Measurements from ENCODE around the gene ADTRP. TPM values are rescaled to one million over a fixed set of nuclear protein-coding genes. Genes with fewer than 3 reads are reported as not detected.

Gene ADTRP
- total and polyA plus RNA-seq, 2 of the 13 experiments (the other 11 are each of a cell fraction or from before 2014, with no cell fraction given): not detected

DNA sequence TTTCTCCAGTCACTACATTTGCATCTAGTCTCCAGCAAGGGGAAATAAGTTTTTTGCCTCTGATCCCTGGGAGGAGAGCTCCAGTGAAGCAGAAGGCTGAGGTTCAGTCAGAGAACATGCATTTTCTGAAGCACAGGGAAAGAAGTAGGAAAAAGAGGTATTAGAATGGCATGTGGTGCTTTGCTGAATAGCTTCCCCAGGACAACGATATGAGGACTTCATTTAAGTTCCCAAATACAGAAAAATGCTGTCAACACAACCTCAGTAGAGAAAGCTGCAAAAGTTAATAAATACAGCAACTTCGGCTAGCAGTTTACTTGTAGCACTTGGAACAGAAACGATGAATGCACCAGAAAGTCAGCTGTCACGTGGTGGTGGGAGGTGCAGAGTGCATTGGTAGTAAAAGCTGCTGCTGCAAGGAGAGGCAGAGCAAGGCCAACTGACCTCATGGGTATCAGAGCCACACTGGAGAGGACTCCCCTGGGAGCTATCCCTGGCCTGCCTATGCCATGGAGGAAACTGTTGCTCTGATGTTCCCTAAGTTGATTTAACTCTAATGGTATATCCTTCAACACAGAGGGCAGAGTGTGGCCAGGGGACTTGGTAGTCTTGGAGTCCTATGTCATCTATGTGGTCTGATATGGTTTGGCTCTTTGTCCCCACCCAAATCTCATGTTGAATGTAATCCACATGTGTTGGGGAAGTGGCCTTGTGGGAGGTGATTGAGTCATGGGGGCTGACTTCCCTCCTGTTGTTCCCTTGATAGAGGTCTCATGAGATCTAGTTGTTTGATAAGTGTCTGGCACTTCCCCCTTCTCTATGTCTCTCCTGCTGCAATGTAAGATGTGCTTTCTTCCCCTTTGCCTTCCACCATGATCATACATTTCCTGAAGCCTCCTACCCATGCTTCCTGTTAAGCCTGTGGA is 85.9 kb downstream of the ADTRP start:
- H3K27ac ChIP-seq (ENCODE audit: extremely low read length, insufficient read depth, low read length): no peak overlapping the region
- no peaks in the 10 kb centered on the region for H4K20me1 ChIP-seq (ENCODE audit: insufficient read depth, low read length)
- H3K4me2 ChIP-seq (ENCODE audit: low read depth, low read length): no peak overlapping the region; the same call in 1 of the 2 replicates
- no peak overlapping the region for H2AFZ ChIP-seq (ENCODE audit: low read length)
- in situ Hi-C loops (cut with HindIII; ENCODE audit: extremely low pct_ligation_motif_present, low pct_unique_long_range_greater_than_20kb): no loop called here
- H3K9ac ChIP-seq (ENCODE audit: insufficient read depth, low read depth, low read length): no peak overlapping the region
- 9% methylated on average over 4 of the region's 4 CpGs for WGBS (ENCODE audit: low lambda C conversion rate)
- no TSS peak for BruUV-seq (replicated peaks)
- ChIA-PET CTCF (ENCODE audit: low intra/inter-chr PET ratio, low total read pairs) (no interaction called here), POLR2A (no interaction called here)
- no peaks in the 10 kb centered on the region for H3K27me3 ChIP-seq (ENCODE audit: control insufficient read depth in 1 of 2, insufficient read depth in 2 of 2, low read length in 2 of 2)
- H3K4me1 ChIP-seq (ENCODE audit: insufficient read depth, low read length): no peaks in the 10 kb centered on the region
- no peak overlapping the region for H3K4me3 ChIP-seq (replicated peaks in 1 of 3; ENCODE audit: insufficient read depth in 1 of 3, low read depth in 2 of 3, low read length in 3 of 3)
- ATAC-seq (no peak), DNase-seq (ENCODE audit: low spot score) (no peak), FAIRE-seq (no peak)
- no peaks in the 10 kb centered on the region for H3K36me3 ChIP-seq (replicated peaks in 1 of 2; ENCODE audit: control insufficient read depth in 1 of 2, insufficient read depth in 2 of 2, low read length in 2 of 2)
- intact Hi-C loops (cut with micrococcal nuclease; ENCODE audit: unreplicated experiment): no loop called here
- no peaks in the 10 kb centered on the region for H3K9me3 ChIP-seq (ENCODE audit: low read length)
- H3K79me2 ChIP-seq (ENCODE audit: insufficient read depth, low read length): no peaks in the 10 kb centered on the region
- TF ChIP-seq BHLHE40 (IDR thresholded peaks at IDR 0.05; ENCODE audit: low read length) (no peak), RARG (CRISPR knock-in tag; IDR thresholded peaks at IDR 0.05; ENCODE audit: low read depth) (no peak), ZNF468 (CRISPR knock-in tag; IDR thresholded peaks at IDR 0.05) (no peak), DPF2 (CRISPR knock-in tag; IDR thresholded peaks at IDR 0.05; ENCODE audit: borderline replicate concordance, low read depth) (no peak), SMC3 (IDR thresholded peaks at IDR 0.05; ENCODE audit: low read length) (no peak), ARNT (IDR thresholded peaks at IDR 0.05) (no peak), FLYWCH1 (CRISPR knock-in tag; IDR thresholded peaks at IDR 0.05) (0 out of 2 replicates have a peak, but pooled peaks have one; percentile 46), ZNF547 (CRISPR knock-in tag; IDR thresholded peaks at IDR 0.05) (no peak), PRDM4 (CRISPR knock-in tag; IDR thresholded peaks at IDR 0.05; ENCODE audit: borderline replicate concordance) (no peak)
- TF ChIP-seq, protein P1, sequence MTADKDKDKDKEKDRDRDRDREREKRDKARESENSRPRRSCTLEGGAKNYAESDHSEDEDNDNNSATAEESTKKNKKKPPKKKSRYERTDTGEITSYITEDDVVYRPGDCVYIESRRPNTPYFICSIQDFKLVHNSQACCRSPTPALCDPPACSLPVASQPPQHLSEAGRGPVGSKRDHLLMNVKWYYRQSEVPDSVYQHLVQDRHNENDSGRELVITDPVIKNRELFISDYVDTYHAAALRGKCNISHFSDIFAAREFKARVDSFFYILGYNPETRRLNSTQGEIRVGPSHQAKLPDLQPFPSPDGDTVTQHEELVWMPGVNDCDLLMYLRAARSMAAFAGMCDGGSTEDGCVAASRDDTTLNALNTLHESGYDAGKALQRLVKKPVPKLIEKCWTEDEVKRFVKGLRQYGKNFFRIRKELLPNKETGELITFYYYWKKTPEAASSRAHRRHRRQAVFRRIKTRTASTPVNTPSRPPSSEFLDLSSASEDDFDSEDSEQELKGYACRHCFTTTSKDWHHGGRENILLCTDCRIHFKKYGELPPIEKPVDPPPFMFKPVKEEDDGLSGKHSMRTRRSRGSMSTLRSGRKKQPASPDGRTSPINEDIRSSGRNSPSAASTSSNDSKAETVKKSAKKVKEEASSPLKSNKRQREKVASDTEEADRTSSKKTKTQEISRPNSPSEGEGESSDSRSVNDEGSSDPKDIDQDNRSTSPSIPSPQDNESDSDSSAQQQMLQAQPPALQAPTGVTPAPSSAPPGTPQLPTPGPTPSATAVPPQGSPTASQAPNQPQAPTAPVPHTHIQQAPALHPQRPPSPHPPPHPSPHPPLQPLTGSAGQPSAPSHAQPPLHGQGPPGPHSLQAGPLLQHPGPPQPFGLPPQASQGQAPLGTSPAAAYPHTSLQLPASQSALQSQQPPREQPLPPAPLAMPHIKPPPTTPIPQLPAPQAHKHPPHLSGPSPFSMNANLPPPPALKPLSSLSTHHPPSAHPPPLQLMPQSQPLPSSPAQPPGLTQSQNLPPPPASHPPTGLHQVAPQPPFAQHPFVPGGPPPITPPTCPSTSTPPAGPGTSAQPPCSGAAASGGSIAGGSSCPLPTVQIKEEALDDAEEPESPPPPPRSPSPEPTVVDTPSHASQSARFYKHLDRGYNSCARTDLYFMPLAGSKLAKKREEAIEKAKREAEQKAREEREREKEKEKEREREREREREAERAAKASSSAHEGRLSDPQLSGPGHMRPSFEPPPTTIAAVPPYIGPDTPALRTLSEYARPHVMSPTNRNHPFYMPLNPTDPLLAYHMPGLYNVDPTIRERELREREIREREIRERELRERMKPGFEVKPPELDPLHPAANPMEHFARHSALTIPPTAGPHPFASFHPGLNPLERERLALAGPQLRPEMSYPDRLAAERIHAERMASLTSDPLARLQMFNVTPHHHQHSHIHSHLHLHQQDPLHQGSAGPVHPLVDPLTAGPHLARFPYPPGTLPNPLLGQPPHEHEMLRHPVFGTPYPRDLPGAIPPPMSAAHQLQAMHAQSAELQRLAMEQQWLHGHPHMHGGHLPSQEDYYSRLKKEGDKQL (CRISPR knock-in tag; IDR thresholded peaks at IDR 0.05; ENCODE audit: low read depth): no peak
- TF ChIP-seq, protein P2, sequence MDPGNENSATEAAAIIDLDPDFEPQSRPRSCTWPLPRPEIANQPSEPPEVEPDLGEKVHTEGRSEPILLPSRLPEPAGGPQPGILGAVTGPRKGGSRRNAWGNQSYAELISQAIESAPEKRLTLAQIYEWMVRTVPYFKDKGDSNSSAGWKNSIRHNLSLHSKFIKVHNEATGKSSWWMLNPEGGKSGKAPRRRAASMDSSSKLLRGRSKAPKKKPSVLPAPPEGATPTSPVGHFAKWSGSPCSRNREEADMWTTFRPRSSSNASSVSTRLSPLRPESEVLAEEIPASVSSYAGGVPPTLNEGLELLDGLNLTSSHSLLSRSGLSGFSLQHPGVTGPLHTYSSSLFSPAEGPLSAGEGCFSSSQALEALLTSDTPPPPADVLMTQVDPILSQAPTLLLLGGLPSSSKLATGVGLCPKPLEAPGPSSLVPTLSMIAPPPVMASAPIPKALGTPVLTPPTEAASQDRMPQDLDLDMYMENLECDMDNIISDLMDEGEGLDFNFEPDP (CRISPR knock-in tag; conservative IDR thresholded peaks at IDR 0.05): 0 out of 2 replicates have a peak, but pooled peaks have one; percentile 37
- TF ChIP-seq, protein P3, sequence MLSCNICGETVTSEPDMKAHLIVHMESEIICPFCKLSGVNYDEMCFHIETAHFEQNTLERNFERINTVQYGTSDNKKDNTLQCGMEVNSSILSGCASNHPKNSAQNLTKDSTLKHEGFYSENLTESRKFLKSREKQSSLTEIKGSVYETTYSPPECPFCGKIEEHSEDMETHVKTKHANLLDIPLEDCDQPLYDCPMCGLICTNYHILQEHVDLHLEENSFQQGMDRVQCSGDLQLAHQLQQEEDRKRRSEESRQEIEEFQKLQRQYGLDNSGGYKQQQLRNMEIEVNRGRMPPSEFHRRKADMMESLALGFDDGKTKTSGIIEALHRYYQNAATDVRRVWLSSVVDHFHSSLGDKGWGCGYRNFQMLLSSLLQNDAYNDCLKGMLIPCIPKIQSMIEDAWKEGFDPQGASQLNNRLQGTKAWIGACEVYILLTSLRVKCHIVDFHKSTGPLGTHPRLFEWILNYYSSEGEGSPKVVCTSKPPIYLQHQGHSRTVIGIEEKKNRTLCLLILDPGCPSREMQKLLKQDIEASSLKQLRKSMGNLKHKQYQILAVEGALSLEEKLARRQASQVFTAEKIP (CRISPR knock-in tag; IDR thresholded peaks at IDR 0.05; ENCODE audit: borderline replicate concordance): no peak

Data from HepG2 (cell line).